Fibroblast of peridontal ligament (primary cell): ENCODE data around the gene URB2.

Experiments used
- DNase-seq: peaks from one replicate; pipeline ENCODE4 v3.0.0-alpha.2; 2010; ENCODE audit errors: extremely low read depth

URB2 gene

DNA sequence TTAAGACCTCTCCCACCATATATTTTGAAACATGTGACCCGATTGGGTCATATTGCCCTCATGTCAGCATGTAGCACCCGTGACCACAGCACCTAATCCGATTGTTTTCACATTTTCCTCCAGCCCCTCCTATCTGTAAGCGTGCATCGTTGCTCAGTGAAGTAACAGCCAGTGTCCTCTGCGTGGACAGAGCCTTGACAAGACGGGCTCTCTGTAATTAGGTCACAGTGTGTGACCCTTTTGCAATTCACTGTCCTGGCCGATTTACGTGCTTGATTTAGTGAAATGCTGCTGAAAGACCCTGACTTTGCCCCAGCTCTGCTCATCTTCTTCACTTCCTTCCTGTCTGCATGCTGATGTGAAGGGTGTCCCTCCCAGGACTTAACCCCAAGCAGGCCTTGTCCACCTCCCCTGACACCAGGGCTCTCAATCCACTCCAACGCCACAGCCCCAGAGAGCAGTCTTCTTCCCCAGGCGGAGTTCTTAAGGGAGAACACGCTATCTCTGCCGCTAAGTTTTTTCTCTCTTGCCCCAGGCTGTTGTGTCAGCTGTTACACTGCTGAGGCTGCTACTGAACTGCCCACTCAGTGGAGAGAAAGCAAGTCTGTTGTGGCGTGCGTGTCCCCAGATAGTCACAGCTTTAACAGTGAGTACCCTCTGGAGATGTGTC lies 19.4 kb downstream of the URB2 start:
- DNase-seq: no peak

DNA sequence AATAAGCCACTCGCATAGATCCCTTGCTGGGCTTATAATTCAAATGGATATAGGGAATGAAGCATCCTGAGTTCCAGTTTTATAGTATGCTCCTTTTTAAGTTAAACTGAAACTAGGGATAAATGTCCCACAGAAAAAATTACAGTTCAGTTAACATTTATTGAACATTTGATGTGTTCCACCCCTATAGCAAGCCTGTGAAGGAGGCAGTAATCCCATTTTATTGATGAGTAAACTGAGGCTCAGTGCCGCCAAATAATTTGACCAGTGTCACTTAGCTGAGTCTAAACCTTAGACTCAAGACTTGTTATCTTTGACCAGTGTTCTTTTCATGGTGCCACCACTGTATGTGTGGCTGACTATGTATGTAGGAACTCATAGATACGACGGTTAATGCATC lies 22.4 kb downstream of the URB2 start:
- DNase-seq: no peak

DNA sequence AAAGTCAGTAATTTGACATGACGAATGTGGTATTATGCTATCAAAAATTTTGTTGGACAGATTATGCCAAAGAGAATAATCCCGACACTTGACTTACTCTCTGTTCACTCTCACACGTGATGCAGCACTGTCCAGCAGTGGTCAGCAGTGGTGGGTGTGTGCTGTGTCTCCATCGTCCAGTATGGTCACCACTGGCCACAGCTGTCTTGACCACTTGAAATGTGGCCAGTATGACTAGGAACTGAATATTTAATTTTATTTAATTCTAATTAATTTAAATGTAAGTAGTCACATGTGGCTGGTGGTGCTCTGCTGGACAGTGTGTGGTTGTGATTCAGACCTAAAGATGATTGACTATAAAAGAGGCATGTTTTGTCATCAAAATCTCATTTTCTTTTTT lies 24.0 kb downstream of the URB2 start:
- no peak for DNase-seq

DNA sequence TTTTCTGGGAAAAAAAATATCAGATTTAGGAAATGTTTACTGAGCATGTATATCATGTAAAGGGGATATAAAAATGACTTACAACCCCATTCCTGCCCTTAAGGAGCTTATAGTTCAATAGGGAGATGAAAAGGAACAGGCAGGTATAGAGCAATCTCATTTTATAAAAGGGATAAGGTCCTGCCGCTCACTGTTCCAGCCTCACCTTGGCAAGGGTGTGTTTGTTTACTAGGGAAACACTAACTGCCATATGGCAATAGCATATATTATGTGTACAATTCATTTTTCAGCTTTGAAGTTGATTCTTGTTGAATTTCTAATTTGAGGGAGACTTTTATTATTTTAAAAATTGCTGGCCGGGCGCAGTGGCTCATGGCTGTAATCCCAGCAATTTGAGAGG lies 25.5 kb downstream of the URB2 start:
- DNase-seq: no peak

DNA sequence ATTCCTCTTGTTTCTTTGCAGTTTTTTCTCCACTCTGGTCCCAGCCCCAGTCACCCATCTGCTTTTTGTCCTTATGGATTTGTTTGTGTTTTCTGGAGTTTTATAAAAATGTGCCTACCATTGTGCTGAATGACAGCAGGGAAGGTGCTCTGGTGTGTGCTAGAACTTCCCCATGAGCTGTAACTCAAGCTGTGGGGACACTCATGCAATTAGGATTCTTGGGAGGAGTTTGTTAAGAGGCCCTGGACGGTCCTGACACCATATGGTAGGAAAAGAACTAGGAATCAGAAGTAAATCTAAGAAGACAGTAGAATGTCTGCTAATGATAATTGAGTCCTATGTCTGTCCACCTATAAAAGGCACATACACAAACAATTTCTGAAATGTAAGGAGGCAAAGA lies 27.4 kb downstream of the URB2 start:
- DNase-seq: no peak

DNA sequence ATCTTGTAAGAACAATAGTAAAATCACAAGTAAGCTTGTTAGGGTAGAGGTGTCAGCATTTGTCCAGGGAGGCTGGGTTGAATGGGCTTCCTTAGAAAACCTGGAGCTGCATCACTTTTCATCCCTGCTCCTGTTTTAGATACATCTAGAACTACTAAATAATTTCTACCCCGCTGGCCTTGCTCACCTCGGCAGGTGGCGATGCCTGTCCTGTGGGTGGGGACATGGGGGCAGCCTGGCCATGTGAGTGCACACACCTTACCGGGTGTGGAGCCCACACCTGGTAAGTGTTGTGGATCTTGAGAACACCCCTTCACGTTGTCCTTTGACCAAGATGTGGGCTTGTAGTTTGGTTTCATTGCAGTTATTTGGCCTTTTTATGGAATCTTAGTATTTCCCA lies 29.7 kb downstream of the URB2 start:
- no peak for DNase-seq

DNA sequence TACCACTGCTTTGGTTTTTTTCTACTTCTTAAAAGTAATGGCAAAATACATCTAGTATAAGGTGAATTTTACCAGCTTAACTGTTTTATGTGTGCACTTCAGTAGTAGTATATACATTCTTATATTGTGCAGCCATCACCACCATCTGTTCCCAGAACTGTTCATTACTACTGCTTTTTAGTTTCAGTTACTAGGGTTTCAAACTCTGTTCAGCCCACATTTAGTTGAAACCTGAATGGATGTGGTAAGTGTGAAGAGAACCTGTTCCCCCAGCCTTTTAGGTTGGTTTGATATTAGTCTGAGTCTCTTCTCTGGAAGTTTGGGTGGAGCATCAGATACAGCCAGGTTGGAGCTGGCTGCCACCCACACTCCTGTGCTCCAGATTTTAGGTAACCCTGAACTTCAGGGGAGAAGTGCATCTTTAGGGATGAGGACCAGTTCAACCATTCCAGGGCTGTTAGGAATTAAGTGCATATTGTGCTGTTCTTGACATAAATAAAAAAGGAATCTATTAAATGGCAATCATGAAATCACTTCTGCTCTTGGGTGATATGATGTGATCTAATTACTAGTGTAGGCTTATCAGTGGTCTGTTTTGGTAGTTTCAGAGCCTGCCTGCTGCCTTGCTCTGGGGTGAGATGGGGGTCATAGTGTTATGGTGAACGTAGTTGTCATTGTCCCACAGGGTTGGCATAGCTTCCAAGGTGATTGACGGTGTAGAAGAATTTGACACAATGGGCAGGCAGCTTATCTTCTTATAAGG lies 32.1 kb downstream of the URB2 start:
- no peak for DNase-seq

DNA sequence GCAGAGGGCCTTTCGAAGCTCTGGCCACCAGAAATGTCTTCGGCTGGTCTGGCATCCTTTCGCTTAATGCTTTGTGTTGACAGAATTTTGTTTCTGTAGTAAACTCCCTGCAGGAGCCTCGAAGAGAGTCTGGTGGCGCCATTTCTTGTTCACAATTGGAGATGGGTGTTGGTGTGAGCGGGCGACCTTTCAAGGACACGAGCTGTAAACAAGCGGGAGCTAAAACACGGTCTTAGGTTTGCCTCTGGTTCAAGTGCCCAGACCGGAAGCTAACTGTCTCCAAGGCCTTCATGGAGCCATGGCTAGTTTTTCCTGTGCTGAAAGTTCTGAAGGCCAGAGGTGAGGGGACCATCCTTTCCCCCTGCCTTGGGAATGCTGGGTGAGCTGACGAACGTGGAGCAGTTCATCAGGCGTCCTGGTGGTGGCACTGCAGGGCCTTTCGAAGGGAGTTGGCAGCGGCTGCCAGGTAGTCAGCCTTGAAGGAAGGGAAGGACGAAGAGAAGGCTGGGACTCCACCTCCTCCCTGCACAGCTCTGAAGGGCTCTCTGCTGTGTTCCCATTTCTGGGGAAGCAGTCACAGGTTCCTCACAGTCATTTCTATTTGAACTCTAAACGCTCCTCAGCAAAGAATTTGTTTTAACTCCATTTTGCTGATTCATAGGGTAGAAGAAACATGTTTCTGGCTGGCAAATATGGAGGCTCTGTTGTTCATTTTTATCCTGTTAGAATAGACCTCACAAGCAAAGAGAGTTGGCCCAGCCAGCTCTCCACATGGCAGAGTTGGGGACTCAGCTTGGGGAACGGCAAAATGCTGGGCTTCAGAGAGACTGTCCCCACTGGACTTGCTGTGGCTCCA lies 35.2 kb downstream of the URB2 start:
- DNase-seq: peak; percentile 70

DNA sequence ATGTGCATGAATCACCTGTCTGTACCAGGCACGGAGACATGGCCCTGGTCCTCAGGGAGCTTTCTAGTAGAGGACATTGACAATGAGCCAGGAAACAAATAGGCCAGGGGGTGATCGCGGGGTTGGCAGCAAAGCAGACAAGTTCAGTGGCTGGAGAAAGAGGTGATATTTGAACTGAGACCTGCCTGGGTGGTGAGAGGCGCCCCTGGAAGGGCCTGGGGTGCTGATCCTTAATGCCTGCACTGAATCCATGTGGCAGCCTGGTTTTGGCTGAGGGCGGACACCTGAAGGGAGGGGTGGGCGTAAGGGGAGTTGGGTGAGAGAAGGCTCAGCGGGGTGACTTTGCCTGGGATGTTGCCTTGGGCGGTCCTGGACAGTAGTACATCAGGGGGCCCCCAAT lies 35.9 kb downstream of the URB2 start:
- DNase-seq: no peak

DNA sequence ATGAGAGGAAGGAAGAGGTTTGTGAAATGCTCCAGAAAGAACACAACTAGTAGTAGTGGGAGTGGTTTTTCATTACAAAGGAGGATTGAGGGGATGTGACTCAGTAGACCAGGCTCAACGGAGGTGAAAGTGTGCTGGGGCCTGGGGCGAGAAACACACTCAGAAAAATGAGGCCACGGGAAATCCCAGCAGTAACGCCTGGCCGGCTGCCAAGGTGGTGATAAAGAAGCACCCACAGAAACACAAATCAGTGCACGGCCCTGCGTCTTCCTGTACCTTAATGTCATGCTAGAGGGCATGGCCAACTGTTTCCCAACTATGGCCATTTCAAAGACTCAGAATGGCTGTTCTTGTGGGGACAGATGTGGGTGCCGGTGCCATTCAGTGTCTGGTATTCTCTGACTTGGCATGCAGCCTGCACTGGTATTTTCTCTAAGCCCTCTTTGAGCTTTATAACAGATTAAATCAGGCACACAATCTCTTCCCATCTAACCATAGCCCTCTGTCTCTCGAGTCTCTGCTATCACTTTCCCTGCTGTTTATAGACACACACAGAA lies 38.2 kb downstream of the URB2 start:
- DNase-seq: no peak

DNA sequence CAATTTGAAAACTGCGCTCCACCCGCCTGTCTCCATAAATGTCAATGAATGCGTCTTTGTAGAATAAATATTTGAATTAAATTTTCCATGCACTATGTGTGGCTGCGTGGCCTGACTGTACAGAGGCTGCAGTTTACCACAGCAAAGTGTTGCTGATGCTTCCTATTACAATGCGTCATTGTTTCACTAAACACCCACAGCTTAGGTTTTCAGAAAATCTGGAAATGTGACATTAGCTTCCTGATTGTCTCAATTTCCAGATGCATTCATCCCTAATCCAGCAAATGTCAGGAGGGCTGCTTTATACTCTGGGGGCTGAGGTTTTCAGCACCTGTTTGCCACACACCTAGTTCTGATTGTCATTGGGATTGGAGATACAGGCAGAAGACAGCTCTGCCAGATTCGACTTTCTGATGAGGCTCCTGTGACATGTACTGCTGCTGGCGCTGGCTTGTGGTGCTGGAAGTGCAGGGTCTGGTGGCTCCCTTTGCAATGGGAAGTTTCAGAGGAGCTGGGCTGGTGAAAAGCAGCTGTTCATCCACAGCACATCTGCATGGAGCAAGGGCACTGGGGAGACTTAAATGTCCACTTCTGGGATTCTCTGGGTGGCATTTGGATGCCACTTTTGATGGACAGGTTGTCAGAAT lies 40.0 kb downstream of the URB2 start:
- no peak for DNase-seq

DNA sequence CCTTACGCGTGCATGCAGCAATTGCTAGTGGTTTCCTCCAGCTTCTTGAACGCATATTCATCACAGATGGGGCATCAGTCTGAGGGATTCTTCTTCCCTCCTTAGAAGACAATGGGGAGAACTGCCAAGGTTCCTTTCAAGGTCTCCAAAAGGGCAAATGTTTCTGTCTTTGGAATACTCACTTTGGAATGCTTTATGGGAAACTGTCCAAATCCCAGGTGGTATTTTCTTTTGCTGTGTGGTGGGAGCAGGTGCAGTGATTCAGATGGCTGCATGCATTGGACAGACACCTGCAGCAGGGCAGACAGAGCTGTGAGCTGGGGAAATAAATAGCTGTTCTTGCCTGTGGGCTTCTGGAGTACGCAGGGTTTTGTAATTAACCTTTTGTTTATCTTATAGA lies 40.5 kb downstream of the URB2 start:
- DNase-seq: no peak

DNA sequence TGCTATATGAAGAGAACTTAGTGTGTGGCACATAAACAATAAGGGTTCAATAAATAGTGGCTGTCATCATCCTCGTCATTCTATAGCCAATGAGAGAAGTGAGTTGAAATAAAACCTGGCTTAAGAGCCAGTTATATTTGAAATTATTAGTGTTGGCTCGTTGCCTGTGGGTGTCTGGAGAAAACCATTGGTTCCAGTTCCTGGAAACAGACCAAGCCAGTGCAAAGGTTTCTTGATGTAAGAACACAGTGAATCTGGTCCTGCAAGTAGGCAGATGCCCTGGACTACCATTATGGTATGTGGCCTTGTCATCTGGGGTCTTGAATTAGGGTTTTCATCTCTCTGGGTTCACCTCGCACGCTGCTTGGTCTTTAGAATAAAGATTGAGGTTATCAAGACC lies 43.3 kb downstream of the URB2 start:
- peak; percentile 15 for DNase-seq

DNA sequence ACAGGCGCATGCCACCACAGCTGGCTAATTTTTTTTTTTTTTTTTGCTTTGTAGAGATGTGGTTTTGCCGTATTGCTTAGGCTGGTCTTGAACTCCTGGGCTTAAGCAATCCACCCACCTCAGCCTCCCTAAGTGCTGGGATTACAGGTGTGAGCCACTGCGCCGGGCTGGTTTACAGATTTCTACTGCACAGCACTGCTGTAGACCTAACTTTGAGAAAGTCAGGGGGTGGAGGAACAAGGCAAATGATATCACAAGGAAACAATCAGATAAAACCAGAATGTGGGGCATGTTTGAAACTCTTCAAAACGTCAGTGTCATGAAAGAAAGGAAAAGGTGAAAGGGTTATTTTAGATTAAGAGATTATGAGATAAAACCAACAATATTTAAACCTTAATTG lies 45.3 kb downstream of the URB2 start:
- DNase-seq: no peak

DNA sequence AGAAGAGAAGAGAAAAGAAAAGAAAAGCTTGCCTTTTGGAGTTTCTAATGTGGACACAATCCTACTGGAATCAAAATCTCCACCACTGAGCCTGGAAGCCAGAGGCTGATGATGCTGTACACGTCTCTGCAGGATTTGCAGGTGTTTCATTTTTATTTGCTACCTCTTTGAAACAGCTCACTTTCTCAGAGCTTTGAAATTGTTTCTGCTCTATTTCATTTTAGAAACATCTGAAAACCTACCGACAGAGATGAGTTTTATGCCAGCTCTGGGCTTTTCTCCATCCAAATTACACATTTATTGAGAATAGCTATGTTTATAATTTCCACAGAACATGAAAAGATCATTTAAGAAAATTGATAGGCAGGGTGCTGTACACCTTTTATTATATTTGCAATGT lies 46.2 kb downstream of the URB2 start:
- DNase-seq: no peak

DNA sequence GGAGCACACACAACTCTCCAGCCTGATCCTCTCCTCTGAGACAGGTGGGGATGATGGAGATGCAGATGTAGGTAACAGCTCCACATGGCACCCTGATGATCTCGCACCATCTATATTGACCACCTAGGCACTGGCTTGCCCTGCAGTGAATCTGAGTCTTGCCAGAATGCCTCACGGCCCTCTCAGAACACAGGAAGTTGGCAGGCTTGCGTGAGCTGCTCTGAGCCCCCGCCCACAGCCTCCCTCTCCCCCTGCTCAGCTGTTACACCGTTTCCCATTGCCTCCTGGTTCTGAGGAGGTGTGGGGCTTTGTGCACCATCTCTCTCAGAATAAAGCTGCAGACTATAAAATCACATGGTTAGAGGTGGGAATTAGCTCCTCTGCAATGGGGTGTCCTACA lies 48.0 kb downstream of the URB2 start:
- DNase-seq: no peak

DNA sequence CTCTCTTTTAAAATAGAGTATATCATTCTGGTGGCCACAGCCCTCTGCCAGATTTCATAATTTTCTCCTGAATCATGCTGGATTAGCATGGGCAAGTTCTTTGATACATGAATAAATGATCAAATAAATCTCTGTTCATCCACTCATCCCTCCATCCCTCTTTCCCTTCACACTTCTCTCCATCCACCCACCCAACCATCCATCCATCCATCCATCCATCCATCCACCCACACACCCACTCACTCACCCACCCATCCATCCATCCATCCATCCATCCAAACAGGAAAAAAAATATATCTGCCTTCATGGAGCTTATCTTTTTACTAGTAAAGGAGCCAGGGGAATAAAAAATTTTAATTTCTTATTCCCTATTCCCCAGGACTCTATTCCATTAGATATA lies 49.3 kb downstream of the URB2 start:
- no peak for DNase-seq

DNA sequence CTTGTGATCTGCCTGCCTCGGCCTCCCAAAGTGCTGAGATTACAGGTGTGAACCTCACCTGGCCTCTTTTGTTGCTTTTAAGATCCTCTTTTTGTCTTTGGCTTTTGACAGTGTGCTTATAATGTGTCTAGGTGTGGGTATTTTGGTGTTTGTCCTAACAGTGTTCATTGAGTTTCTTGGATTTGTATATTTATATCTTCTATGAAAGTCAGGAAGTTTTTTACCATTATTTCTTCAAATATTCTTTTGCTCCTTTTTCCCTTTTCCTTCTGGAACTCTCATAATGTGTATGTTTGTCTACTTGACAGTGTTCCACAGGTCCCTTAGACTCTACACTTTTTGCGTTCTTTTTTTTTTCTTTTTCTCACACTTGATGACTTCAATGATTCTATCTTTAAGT lies 59.1 kb downstream of the URB2 start:
- DNase-seq: no peak

DNA sequence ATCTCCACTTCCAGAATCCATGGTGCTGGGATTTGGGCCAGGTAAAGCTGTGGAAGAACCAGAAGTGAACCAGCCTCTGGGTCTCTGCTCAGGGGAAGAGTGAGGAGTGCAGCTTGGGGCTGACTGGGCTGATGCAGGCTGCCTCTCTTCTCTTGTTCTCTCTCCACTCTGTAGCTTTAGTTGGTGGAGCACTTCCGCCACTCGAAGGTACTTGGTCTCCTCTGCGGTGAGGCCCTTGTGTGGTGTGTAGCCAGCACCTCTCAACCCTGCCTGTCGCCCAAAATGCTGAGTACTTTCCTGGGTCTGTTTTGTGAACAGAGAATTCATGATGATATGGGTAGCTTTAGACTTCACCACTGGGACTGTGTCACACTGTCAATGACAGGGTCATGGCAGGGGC lies 63.2 kb downstream of the URB2 start:
- DNase-seq: no peak

DNA sequence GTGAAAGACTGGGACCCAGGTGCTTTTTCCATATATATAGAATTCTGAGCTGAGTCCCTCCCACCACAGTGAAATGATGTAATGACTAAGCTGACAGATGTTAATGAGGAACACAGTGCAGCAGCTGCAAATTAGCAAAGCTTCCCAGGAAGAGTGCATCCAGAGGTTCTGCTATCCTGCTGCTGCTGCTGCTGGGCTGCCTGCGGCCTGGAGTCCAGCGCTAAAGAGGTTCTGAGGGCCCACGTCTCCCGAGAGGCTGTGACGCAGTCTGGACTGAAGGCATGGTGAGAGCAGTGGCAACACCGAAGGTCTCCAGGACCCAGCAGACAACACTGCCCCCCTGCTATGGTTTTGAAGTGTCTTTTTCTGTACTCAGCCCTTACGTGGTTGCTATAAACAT lies 63.9 kb downstream of the URB2 start:
- no peak for DNase-seq

DNA sequence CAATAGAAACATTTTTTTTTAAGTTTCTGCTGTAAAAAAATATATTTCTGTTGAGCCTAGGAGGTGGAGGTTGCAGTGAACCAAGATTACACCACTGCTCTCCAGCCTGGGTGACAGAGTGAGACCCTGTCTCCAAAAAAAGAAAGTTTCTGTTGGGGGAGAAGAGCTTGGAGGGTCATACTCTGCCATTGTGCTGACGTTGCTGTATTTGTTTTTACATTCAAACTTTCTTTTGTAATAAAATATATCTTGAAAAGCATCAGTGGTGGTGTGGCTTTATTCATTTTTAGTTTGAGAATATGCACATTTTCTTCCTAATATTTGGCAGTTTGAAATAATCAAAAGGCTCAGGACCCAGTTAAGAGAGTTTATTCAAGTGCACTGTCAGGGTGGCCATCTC lies 64.6 kb downstream of the URB2 start:
- DNase-seq: no peak

DNA sequence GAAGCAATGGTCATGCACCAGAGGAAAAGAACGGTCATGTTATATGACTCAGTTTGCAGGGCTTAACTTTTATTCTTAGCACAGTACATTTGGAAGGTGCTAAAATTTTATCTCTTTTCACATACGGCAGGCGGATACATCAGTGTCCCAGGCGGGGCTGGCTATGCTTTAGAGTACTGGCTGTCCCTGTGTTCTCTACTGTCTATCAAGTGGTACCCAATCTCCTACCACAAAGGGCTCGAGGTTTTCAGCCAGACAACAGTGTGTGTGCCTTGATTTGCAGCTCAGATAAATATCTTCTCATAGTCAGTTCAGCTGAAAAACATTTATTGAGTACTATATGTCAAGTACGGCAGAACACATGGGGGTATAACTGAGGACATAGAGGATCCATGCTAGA lies 65.3 kb downstream of the URB2 start:
- no peak for DNase-seq
